Activated CD4-positive, alpha-beta T cell treated with anti-CD3 and anti-CD28 coated beads, Interleukin-2, Interleukin-4, amounts not matched to agents 100 ng/mL and 50 ng/mL, durations not matched to agents 16 hours and 8 hours (primary cell): ENCODE results near the gene MZB1.
"Not testable (repeated sequence)": the region's sequence is repeated elsewhere in the genome, so short reads cannot be mapped to it uniquely, and the experiment has no call there.

Source experiments
- DNase-seq: peaks from one replicate; pipeline ENCODE4 v3.0.0-alpha.2; 2020; ENCODE audit warnings: low spot score

Gene MZB1

DNA sequence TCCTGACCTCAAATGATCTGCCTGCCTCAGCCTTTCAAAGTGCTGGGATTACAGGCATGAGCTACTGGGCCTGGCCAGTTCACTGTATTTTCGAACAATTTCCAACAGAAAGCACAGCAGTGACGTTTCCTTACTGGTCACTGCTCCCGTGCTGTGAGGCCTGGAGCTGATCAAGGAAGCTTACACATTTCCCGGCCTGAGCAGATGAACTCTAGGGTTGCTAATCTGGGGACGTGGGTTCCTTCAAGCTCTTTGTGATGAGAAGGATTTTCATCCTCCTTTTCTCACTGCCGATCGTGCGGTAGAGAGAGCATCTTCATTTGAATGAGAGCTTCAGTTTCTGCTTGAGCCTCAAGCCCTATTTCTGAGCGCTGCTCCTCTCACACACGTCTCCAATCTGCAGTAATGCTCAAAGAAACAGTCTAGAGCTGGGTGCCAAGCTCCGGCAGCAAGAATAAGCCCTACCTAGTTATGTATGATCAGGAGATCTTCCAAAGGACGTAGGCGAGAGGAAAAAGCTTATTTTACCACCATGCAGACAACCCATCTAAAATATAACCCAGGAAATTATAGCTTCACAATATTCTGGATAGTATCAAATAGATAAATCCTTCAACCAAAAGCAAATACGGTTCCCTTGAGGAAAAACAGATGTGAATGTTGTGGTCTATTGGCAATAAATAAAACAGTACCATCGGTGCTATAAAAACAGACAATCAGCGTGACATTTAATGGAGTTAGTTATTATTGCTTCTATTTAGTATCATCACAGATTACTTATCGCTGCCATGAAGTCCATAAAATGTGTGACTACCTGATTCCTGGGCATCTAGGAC, 21.5 kb upstream of the MZB1 start:
- no peak for DNase-seq

DNA sequence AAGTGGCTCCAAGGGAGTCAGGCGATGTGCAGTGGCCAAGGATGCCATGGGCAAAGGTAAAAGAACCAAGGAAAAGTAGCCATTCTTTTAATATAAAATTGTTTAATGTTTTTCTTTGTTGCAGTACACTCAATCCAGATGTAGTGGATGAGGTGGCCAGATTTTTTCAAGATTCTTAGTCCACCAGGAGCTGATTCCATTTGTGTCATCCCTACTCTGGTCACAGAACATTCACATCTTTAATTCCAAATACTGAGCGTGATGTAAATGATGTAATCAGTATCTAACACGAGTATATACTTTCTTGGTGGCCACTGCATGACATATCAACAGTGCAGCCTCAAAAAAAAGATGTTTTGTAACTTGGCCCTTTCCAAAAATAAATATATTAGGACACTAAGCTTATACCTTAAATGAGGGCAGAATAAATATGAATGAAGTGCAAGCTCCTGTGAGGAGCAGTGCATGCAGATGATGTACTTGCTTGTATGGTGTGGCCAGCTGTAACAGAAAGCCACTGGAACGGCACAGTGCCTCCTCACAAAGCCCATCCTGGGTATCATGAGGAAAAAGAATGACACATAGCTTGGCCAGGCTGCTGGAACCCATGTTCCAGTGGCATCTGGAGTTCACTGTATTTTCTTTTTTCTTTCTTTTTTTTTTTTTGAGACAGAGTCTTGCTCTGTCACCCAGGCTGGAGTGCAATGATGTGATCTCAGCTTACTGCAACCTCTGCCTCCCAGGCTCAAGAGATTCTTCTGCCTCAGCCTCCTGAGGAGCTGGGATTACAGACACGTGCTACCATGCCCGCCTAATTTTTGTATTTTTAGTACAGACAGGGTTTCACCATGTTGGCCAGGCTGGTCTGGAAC, 20.6 kb upstream of the MZB1 start:
- no peak for DNase-seq

DNA sequence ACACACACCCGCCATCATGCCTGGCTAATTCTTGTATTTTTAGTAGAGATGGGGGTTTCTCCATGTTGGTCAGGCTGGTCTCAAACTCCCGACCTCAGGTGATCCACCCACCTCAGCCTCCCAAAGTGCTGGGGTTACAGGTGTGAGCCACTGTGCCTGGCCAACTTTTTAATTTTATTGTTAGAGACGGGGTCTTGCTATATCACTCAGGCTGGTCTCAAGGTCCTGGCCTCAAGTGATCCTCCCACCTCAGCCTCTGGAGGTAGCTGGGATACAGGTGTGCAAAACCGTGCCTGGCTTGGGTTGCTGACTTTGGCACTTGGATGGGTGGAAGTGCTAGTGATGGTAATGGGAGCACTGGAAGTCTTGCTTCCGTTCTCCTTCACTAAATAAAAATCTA, 19.4 kb upstream of the MZB1 start:
- DNase-seq = not testable (repeated sequence)

DNA sequence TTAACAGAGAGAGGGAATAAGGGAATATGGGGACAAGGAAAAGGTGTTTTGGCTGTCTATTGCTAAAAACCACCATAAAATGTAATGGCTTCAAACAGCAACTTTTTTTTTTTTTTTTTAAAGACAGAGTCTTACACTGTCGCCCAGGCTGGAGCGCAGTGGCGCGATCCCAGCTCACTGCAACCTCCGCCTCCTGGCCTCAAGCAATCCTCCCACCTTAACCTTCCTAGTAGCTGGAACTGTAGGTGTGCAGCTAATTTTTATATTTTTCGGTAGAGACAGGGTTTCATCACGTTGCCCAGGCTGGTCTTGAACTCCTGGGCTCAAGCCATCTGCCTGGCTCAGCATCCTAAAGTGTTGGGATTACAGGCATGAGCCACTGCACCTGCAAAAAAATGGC, 18.5 kb upstream of the MZB1 start:
- no peak for DNase-seq

DNA sequence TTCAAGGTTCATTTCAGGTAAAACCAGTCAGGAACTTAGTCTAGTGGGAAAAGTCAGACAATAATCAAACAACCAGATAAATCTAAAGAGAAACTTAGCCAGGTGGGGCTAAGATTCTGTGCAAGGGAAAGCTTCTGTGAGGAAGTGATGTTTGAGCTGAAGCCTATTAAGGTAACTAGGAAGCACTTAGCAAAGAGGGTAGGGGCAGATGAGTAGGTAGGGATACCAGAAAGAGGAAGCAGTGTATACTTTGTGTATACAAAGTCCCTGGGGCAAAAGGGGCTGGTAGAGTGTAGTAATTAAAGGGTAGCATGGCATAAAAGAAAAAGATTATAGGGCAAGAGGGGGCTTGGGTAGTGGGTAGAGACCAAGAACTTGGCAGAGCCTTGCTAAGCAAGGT, 17.8 kb upstream of the MZB1 start:
- DNase-seq = no peak

DNA sequence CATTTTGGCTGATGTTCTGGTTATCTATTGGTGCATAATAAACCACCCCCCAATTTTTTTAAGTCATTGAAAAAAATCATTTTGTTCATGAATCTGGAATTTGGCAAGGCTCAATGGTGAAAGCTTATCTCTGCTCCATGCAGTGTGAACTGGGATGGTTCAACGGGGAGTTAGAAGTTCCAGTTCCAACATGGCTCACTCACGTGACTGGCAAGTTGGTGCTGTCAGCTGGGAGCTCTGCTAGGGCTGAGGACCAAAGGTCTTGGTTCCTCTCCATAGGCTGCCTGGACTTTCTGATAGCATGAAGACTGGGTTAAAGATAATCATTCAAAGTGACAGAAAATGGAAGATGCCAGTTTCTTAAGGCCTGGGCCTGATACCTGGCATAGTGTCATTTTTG, 17.2 kb upstream of the MZB1 start:
- no peak for DNase-seq

DNA sequence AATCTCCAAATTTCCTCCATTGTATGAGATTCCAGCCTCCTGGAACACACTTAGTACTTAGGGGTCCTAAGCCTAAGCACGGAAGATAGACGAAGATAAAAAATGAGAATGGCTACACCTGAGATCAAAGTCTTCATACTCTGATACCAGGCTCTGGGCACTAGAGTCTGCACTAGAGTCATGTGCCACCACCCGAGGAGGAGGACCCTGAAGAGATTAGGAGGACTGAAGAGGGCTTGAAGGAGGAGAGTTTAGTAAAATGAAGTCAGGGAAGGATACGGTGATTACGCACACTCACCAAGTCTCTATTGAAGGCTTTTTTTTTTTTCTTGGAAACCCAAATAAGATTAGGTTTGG, 14.7 kb upstream of the MZB1 start:
- no peak for DNase-seq

DNA sequence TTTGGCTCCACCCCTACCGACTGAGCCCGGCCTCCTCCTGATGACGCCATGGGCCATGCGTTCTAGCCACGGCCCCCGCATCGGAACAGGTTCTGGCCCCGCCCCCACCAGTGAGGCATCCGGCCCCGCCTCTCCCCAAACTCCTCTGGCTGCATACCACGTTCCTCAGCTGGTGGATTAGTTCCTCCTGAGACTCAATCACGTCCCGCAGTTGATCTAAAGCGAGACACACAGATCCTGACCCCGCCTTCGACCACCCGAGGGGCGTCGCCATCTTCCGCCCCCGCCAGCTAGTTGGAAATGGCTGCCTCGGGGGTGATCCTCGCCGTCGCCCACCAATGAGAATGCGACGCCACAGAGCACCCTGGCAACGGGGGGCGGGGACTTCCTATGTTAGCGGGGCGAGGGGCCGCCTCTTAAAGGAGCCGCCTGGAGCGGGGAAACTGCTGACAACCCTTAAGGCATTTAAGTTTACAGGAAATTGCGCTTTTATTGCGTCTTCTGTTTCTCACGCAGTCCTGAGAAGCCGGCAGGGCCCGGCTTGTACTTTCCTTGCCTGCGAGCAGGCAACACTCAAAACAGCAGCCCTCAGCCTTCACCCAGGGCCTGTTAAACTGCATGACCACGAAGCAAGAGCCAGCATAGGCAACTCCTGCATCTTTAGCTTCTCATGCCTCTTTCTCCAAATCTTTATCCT, 14.2 kb upstream of the MZB1 start, which contains the start of gene SPATA24:
SPATA24 (minus strand) TSS at position 303 of the 697 bp plus-strand sequence; CDS start at position 274, 29 bp downstream.
- DNase-seq = peak; percentile 98

DNA sequence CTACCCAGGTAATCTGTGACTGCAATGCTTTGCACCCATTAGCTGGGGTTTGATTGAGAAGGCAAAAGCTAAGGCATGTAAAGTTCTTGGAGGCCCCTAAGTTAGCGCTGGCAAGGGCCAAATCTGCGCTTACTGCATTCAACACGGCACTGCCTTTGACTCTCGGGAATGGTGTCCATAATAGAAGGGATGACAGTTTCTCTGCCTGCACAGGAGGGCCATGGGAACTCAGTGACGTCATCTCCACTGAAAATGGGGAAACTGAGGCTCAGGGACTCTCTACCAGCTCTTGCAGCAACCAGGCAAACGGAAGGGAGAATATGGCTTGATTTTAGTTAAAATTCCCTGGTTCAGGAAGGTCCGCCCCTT, 13.7 kb upstream of the MZB1 start:
- no peak for DNase-seq

DNA sequence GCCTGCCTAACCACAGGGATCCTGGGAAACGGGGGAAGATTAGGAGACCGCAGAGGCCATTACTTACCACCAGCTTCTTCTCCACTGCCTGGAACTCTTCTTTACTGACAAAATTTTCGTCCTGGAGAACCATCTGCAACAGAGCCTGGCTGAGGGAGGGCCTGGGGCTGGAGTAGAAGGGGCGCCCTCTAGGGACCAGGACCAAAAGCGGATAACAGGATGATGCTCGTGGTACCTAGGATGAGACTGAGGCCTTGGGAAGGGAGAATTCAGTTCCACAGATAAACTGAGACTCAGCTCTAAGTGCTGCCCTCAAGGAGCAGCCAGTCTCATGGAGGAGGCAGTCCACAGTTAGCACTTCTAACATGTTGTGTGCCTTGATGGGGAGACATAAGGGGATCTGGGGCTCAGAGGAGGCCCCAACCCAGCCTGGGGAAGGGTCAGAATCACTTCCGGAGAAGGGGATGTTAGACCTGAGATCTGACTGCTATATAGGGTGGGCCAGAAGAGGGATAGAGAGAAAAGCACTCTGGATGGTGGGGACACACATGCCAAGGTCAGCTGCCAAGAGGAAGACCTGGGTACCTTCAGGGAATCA, 12.9 kb upstream of the MZB1 start:
- DNase-seq = no peak

DNA sequence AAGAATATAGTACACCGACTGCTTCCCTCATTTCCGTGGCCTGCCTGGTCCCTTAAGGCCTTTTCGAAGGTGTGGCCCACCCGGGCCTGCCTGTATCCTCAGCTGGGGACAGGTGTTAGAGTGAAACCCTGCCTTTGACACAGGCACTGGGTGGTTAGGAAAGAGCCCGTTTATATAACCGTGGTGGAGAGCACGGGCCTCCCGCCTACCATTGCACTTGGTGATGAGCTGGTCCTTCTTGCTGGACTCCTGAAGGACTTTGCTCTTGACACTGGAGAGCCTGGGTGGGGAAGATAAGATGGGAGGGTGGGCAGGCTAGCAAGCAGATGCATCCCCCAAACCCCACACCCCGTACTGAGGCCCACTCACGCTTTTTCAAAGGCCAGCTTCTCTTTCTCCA, 11.8 kb upstream of the MZB1 start:
- no peak for DNase-seq

DNA sequence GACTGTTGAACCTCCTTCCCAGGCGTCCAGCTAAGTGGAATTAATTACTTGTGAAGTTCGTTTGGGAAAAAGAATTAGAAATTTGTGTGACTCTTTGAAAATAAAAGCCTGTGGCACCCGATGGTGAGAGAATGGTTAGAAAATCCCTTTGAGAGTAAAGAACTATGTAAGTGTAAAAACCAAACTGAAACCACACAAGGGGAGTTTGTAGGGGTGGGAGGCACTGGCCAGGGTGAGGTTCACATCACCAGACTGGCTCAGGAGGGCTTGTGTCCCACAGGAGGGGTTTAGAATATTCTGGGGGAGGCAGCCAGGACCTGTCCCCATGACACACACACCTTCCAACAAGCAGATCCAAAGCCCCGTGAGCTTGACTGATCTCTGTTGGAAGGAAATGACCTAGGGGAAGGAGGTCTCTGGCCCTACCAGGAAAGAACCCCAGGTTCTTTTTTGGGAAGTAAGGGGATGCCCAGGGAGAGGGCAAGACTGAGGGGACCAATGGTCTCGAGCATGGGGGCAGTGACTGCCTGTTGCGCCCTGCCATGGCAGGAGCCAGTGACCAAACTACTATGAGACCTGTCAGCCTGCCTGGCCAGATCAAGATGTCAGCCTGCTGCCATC, 9.9 kb upstream of the MZB1 start:
- no peak for DNase-seq

DNA sequence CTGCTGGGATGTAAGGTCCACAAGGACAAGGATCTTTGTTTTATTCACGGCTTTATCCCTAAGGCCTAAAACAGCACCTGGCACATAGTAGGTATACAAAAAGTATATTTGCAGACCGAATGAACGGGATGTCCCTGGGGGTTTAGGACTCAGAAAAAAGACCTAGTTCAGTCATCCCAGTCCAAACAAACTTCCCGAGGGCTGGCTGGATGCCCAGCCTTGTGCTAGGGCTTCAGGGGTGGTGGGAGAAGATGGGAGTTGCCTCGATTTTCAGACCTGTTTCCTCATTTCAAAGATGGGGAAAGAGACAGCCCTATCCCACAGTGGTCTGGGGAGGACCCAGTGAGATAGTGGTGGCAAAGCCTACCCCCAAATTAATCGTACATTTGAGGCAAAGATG, 8.2 kb upstream of the MZB1 start:
- no peak for DNase-seq

DNA sequence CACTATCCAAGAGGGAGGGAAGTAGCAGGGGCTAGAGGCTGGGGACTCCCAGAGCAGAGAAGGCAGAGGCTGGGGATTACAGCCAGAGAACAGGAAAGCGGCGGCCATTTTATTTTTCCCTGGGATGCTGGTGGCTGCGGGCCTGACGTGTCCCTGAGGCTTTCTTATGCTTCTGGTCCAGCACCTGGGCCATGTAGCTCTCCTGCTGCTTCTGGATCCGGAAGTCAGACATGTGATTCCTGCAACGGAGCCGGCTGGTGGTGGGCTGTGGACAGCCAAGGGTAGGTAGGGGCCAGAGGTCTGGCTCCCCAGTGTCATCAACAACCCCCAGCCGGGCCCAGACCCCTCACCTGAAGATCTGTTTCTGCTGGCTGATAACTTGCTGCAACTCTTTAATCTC, 7.0 kb upstream of the MZB1 start:
- no peak for DNase-seq

DNA sequence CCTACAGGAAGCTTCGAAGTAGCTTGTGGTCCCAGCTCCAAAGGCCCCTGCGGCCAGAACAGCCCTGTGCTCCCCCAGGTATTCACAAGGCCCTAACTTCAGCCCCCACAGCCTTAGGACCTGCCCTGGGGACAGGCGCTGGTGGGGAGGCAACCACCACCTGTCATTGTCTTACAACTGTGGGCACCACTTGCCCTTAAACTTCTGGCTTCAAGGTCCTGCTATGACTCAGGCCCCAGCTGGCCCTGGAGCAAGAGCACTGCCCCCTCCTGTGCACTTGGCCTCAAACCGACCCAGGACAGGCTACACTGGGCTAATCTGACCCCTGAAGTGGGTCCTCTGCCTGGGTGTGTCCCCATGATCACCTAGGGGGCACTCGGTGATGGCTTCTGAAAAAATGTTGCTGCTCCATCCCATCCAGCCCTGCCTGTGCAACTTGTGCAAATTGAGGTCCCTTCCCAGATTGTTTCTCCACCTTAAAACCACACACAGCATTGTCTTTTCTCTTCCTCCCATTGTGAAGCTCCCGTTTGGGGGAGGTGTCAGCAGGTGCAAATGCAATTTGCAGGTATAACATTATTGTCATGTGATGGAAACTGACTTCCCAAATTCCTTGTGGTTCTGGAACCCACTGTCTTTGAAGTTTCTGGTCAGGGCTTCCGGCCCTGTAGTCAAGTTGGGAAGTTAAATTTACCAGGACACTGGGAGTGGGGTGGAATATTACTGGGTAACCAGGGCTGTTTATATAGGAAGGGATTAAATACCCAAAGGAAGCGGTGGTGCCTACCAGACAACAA, 6.3 kb upstream of the MZB1 start:
- DNase-seq = no peak

DNA sequence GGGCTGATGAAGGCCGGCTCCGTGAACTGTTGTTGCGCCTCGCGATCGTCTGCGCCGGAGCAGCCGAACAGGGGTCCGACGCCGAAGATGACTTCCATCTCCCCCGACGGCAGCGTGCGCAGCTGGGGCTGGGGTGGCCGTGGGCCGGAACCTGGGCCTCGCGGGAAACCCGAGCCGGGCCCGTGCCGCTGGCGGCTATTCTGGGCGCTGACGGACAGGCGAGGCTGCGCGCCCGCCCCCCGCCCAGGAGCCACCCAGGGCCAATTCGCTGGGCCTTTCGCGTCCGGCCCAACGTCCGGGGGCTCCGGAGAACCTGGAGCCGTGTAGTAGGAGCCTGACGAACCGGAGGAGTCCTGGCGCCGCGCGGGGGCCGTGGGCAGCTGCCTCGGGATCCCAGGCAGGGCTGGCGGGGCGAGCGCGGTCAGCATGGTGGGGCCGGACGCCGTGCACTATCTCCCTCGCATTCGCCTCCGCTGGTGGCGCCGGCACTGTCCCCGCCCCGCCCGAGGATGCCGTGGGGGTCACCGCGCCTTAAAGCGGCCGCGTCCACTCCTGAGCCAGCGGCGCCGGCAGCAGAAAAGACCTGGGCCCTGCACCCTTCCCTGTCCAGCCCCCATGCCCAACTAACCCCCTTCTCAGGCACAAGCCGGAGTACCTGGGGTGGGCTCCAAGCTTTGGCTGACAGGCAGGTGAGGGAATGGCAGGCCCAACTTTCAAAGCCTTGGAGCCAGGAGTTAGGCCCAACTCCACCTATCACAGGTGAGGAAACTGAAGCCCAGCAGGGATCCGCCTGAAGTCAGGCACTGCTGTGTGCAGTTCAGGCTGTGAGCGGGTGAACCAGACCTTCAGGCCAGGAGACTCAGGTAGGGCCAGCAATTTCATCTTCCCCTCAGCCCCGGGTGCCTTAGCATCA, 5.2 kb upstream of the MZB1 start, which contains the start of gene PROB1:
PROB1 (minus strand) TSS at position 451 of the 913 bp plus-strand sequence; CDS start at position 428, 23 bp downstream.
- no peak for DNase-seq

DNA sequence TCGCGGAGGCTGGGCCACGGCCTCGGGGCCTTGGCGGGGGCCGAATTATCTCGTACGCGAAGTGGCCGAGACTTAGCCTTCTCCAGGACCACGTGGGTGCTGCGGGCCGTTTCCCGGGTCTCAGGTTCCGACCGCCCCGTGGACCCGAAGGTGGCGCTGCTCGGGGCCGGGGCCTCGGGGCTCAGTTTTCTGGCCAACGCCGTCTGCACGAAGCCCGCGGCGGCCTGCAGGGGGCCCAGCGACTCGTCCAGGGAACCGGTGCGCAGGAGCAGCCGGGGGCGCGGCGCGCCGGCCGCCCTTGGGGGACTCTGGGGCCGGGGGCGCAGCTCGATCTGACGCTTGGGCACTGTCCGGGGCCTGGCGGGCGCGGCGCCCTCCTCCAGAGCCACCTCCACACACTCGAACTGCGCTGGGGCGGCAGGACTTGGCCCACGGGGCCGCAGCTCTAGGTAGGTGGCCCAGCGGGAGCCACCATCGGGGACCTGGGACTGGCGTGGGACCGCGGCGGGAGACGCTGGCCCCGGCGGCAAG, 4.5 kb upstream of the MZB1 start:
- DNase-seq = peak; percentile 78

DNA sequence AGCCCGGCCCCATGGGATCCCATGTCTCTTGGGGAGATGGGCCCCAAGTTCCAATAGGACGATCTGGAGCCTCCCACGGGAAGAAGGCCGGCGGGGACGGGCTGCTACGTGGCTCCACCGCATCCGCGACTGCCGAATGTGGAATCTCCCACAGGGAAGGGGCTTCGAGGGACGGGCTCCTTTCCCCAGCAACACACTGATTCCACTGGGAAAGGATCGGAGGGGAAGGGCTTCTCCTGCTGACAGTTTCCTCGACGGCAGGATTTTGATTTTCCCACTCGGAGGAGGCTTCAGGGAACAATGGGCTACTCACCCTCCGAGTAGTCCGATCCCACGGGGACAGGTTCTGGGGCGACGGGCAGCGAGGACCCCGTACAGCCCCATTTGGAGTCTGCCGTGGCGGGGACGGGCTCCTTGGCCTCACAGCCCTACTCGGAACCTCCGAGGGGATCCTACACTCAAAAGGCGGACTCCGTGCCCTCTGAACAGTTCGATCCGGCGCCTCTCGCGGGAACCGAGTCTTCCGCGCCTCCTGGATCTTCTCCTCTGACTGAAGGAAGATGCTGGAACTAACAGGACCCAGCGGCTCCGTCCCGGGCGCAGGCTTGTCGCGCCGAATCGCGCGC, 3.9 kb upstream of the MZB1 start:
- no peak for DNase-seq
